Activated CD4-positive, alpha-beta memory T cell treated with anti-CD3 and anti-CD28 coated beads, Interleukin-2, amount 10 ng/mL, durations not matched to agents 7 days and 5 days (primary cell): Measurements from ENCODE around the gene KCNQ1. TPM values are rescaled to one million over a fixed set of nuclear protein-coding genes. Genes with fewer than 3 reads are reported as not detected.
A peak's percentile ranks its signal among the peaks of the same experiment; 100 is the strongest.

ENCODE experiments used
- CTCF ChIA-PET: fragments of 350-600 bp; sonication (Branson Sonifier 250); formaldehyde crosslinking; loops from one replicate; lab custom pipeline; 2021; ENCODE audit warnings: antibody characterized with exemption, inconsistent platforms; lab: Charles Lee
- POLR2A ChIA-PET: fragments of 350-600 bp; sonication (Branson Sonifier 250); formaldehyde crosslinking; loops from one replicate; lab custom pipeline; 2021; ENCODE audit warnings: antibody characterized with exemption; lab: Charles Lee
- DNase-seq: peaks from one replicate; pipeline ENCODE4 v3.0.0-alpha.2; 2020
- H3K27ac Mint-ChIP-seq: one replicate; pipeline ENCODE4 v1.8.0; 2021; ENCODE audit warnings: mild to moderate bottlenecking, mixed read lengths
- H3K27me3 Mint-ChIP-seq: one replicate; pipeline ENCODE4 v1.8.0; 2021; ENCODE audit warnings: mixed read lengths
- H3K36me3 Mint-ChIP-seq: one replicate; pipeline ENCODE4 v1.8.0; 2021; ENCODE audit warnings: low read depth, mixed read lengths
- H3K4me1 Mint-ChIP-seq: one replicate; pipeline ENCODE4 v1.8.0; 2021; ENCODE audit warnings: mixed read lengths
- H3K4me3 Mint-ChIP-seq: one replicate; pipeline ENCODE4 v1.8.0; 2021; ENCODE audit warnings: mild to moderate bottlenecking, mixed read lengths
- H3K9me3 Mint-ChIP-seq: one replicate; pipeline ENCODE4 v1.8.0; 2021; ENCODE audit warnings: mixed read lengths
- total RNA-seq, 2 experiments: library from RNA; stranded (reverse); gene quantifications; one replicate each; pipeline ENCODE4 v1.2.3, GENCODE V29; 2021

The KCNQ1 gene
- total RNA-seq, result 10 to 100 TPM; 14.8 to 15.0 TPM

GRCh38 chr11:2444821-2445745, at the start of gene KCNQ1:
KCNQ1 (plus strand) TSS chr11:2445008; CDS start chr11:2445099, 91 bp downstream.
- H3K4me3 Mint-ChIP-seq, result peak within 1 kb of the TSS; percentile 89
- H3K27me3 Mint-ChIP-seq, result peaks cover 14% of the 10 kb centered on the region
- POLR2A ChIA-PET, result interaction anchor here (1.5 to 2.3 kb wide), 2 partner anchors 20 to 22 kb away, joined by 3 to 10 read pairs; no protein-coding TSS in a partner anchor
- no peaks in the 10 kb centered on the region for H3K9me3 Mint-ChIP-seq
- H3K4me1 Mint-ChIP-seq, result peaks cover 34% of the 10 kb centered on the region
- H3K27ac Mint-ChIP-seq, result peak within 1 kb of the TSS; percentile 71
- DNase-seq, result peak; percentile 68
- H3K36me3 Mint-ChIP-seq, result no peaks in the 10 kb centered on the region
- CTCF ChIA-PET, result interaction anchor here (1.4 to 1.9 kb wide), 3 partner anchors 24 to 88 kb away, joined by 3 to 6 read pairs (median 4); no protein-coding TSS in a partner anchor

GRCh38 chr11:2395211-2395730, 49.5 kb upstream of the KCNQ1 start:
- CTCF ChIA-PET, result no interaction called here
- POLR2A ChIA-PET, result no interaction called here
- Mint-ChIP-seq H3K36me3 (peaks cover 11% of the 10 kb centered on the region), H3K27me3 (no peaks in the 10 kb centered on the region), H3K4me1 (peaks cover 15% of the 10 kb centered on the region), H3K9me3 (no peaks in the 10 kb centered on the region), H3K4me3 (no peak overlapping the region), H3K27ac (no peak overlapping the region)
- DNase-seq, result no peak

GRCh38 chr11:2395856-2396255, 49.0 kb upstream of the KCNQ1 start:
- POLR2A ChIA-PET, result interaction anchor here (1.2 kb wide), 1 partner anchor 9 kb away, joined by 3 read pairs; no protein-coding TSS in a partner anchor
- peaks cover 14% of the 10 kb centered on the region for H3K36me3 Mint-ChIP-seq
- H3K27me3 Mint-ChIP-seq, result no peaks in the 10 kb centered on the region
- H3K4me3 Mint-ChIP-seq, result no peak overlapping the region
- no peaks in the 10 kb centered on the region for H3K9me3 Mint-ChIP-seq
- H3K27ac Mint-ChIP-seq, result no peak overlapping the region
- CTCF ChIA-PET, result no interaction called here
- no peak for DNase-seq
- H3K4me1 Mint-ChIP-seq, result peaks cover 12% of the 10 kb centered on the region

GRCh38 chr11:2396471-2396870, 48.3 kb upstream of the KCNQ1 start:
- H3K27me3 Mint-ChIP-seq, result no peaks in the 10 kb centered on the region
- H3K4me3 Mint-ChIP-seq, result no peak overlapping the region
- CTCF ChIA-PET, result no interaction called here
- H3K36me3 Mint-ChIP-seq, result peaks cover 16% of the 10 kb centered on the region
- no peaks in the 10 kb centered on the region for H3K9me3 Mint-ChIP-seq
- H3K27ac Mint-ChIP-seq, result no peak overlapping the region
- H3K4me1 Mint-ChIP-seq, result peaks cover 14% of the 10 kb centered on the region
- no peak for DNase-seq
- POLR2A ChIA-PET, result interaction anchor here (1.2 kb wide), 1 partner anchor 9 kb away, joined by 3 read pairs; no protein-coding TSS in a partner anchor

- CTCF ChIA-PET, result no interaction called here
- no peaks in the 10 kb centered on the region for H3K9me3 Mint-ChIP-seq
- H3K36me3 Mint-ChIP-seq, result peaks cover 16% of the 10 kb centered on the region
- POLR2A ChIA-PET, result interaction anchor here (1.2 kb wide), 1 partner anchor 10 kb away, joined by 3 read pairs; no protein-coding TSS in a partner anchor
- H3K27ac Mint-ChIP-seq, result no peak overlapping the region
- peaks cover 20% of the 10 kb centered on the region for H3K4me1 Mint-ChIP-seq
- no peak overlapping the region for H3K4me3 Mint-ChIP-seq
- H3K27me3 Mint-ChIP-seq, result no peaks in the 10 kb centered on the region
- no peak for DNase-seq
Observed at GRCh38 chr11:2397005-2397404, 47.8 kb upstream of the KCNQ1 start.

GRCh38 chr11:2398664-2399355, 46.0 kb upstream of the KCNQ1 start:
- Mint-ChIP-seq H3K27ac (peak overlapping the region; percentile 87), H3K4me1 (peaks cover 27% of the 10 kb centered on the region), H3K9me3 (no peaks in the 10 kb centered on the region), H3K4me3 (peak overlapping the region; percentile 87), H3K36me3 (peaks cover 26% of the 10 kb centered on the region), H3K27me3 (no peaks in the 10 kb centered on the region)
- CTCF ChIA-PET, result interaction anchor here (0.9 to 6.5 kb wide), 3 partner anchors 11 to 93 kb away, joined by 3 to 42 read pairs (median 34); no protein-coding TSS in a partner anchor
- DNase-seq, result no peak
- POLR2A ChIA-PET, result interaction anchor here (1.1 to 3.2 kb wide), 5 partner anchors 12 to 95 kb away, joined by 3 to 27 read pairs (median 5); partner anchors contain the start of genes C11orf21 and TSPAN32

- peaks cover 23% of the 10 kb centered on the region for H3K4me1 Mint-ChIP-seq
- H3K9me3 Mint-ChIP-seq, result no peaks in the 10 kb centered on the region
- H3K36me3 Mint-ChIP-seq, result peaks cover 27% of the 10 kb centered on the region
- ChIA-PET CTCF (interaction anchor here (0.7 to 6.5 kb wide), 7 partner anchors 9 to 94 kb away, joined by 3 to 42 read pairs (median 9); partner anchors contain the start of gene CD81), POLR2A (interaction anchor here (0.9 to 3.2 kb wide), 6 partner anchors 9 to 547 kb away, joined by 3 to 39 read pairs (median 14); partner anchors contain the start of genes C11orf21, CD81, LSP1 and TSPAN32)
- H3K27ac Mint-ChIP-seq, result peak overlapping the region; percentile 87
- no peak for DNase-seq
- H3K4me3 Mint-ChIP-seq, result peak overlapping the region; percentile 87
- H3K27me3 Mint-ChIP-seq, result no peaks in the 10 kb centered on the region
Observed at GRCh38 chr11:2399488-2400068, 45.2 kb upstream of the KCNQ1 start.

GRCh38 chr11:2400069-2400761, 44.6 kb upstream of the KCNQ1 start, which contains the start of gene TSSC4:
TSSC4 (plus strand) TSS chr11:2400750; CDS start chr11:2402634, 1,884 bp downstream.
- Mint-ChIP-seq H3K9me3 (no peaks in the 10 kb centered on the region), H3K4me3 (peak within 1 kb of the TSS; percentile 87), H3K27me3 (no peaks in the 10 kb centered on the region), H3K27ac (peak within 1 kb of the TSS; percentile 87), H3K4me1 (peaks cover 19% of the 10 kb centered on the region), H3K36me3 (peaks cover 27% of the 10 kb centered on the region)
- POLR2A ChIA-PET, result interaction anchor here (0.6 to 3.2 kb wide), 8 partner anchors 10 to 548 kb away, joined by 3 to 39 read pairs (median 5); partner anchors contain the start of genes C11orf21, CD81, LSP1 and TSPAN32
- CTCF ChIA-PET, result interaction anchor here (0.6 to 6.5 kb wide), 17 partner anchors 9 to 936 kb away, joined by 3 to 42 read pairs (median 5); partner anchors contain the start of gene CD81
- peak; percentile 99 for DNase-seq

- ChIA-PET CTCF (interaction anchor here (0.6 to 6.5 kb wide), 16 partner anchors 8 to 937 kb away, joined by 3 to 42 read pairs (median 6); partner anchors contain the start of gene CD81), POLR2A (interaction anchor here (0.6 to 3.2 kb wide), 7 partner anchors 11 to 492 kb away, joined by 3 to 39 read pairs (median 5); partner anchors contain the start of genes C11orf21, CD81 and TSPAN32)
- Mint-ChIP-seq H3K36me3 (peaks cover 27% of the 10 kb centered on the region), H3K9me3 (no peaks in the 10 kb centered on the region), H3K27ac (peak overlapping the region; percentile 85), H3K4me1 (peaks cover 19% of the 10 kb centered on the region), H3K4me3 (peak overlapping the region; percentile 87), H3K27me3 (no peaks in the 10 kb centered on the region)
- no peak for DNase-seq
Observed at GRCh38 chr11:2400762-2401435, 43.9 kb upstream of the KCNQ1 start.

- no peak for DNase-seq
- H3K36me3 Mint-ChIP-seq, result peaks cover 25% of the 10 kb centered on the region
- no peaks in the 10 kb centered on the region for H3K9me3 Mint-ChIP-seq
- CTCF ChIA-PET, result interaction anchor here (2.0 to 6.5 kb wide), 4 partner anchors 12 to 96 kb away, joined by 8 to 42 read pairs (median 22); partner anchors contain the start of gene CD81
- H3K27me3 Mint-ChIP-seq, result no peaks in the 10 kb centered on the region
- H3K4me3 Mint-ChIP-seq, result peak overlapping the region; percentile 87
- H3K4me1 Mint-ChIP-seq, result peaks cover 19% of the 10 kb centered on the region
- POLR2A ChIA-PET, result interaction anchor here (0.8 to 3.2 kb wide), 7 partner anchors 11 to 130 kb away, joined by 3 to 39 read pairs (median 6); partner anchors contain the start of genes C11orf21, CD81 and TSPAN32
- peak overlapping the region; percentile 85 for H3K27ac Mint-ChIP-seq
Observed at GRCh38 chr11:2401436-2401984, 43.3 kb upstream of the KCNQ1 start.
